Prostate gland (tissue), 2 donors: ENCODE measurements around the gene UGT1A6.

Experiments
- CTCF ChIP-seq, 4 experiments: fragments of 200-600 bp in 2 of 4; fragments of 450-650 bp in 2 of 4; sonication (generic) in 2 of 4; IDR thresholded peaks; 1 replicate in 3 of 4; 2 replicates in 1 of 4; pipeline ENCODE4 v1.5.1; 2016 to 2019; ENCODE audit warnings: antibody characterized with exemption in 4 of 4, mild to moderate bottlenecking in 2 of 4, moderate library complexity in 2 of 4
- POLR2AphosphoS5 ChIP-seq: sonication (generic); formaldehyde crosslinking; IDR thresholded peaks from one replicate; pipeline ENCODE4 v1.6.1; 2017; ENCODE audit warnings: antibody characterized with exemption

- TF ChIP-seq CTCF (IDR thresholded peaks at IDR 0.05) = no peak
- no peak for TF ChIP-seq POLR2AphosphoS5
Observed at GRCh38 chr2:233728723-233729301, 36.1 kb downstream of the UGT1A6 start, which contains the start of gene UGT1A3.
